ENCODE results near the gene DLGAP1.

DNA sequence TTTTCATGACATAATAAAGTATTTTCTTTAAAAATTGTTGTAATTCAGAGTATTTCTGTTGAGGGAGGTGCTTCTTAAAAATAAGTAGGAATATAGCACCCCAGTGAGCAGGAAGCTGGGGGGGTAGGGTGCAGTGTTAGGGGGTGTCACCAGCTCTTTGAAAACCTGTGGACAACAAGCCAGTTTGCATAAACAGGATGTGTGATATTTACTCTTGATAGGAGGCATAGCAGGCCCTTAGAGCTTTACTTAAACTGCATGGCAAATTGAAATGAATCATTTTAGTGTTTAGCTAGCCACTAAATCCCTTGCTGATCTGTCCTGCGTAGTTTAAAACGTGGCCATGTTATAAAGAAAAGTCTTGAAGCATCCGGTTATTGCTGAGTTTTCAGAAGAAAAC is 996.7 kb downstream of the DLGAP1 start:
- TF ChIP-seq, protein P1, sequence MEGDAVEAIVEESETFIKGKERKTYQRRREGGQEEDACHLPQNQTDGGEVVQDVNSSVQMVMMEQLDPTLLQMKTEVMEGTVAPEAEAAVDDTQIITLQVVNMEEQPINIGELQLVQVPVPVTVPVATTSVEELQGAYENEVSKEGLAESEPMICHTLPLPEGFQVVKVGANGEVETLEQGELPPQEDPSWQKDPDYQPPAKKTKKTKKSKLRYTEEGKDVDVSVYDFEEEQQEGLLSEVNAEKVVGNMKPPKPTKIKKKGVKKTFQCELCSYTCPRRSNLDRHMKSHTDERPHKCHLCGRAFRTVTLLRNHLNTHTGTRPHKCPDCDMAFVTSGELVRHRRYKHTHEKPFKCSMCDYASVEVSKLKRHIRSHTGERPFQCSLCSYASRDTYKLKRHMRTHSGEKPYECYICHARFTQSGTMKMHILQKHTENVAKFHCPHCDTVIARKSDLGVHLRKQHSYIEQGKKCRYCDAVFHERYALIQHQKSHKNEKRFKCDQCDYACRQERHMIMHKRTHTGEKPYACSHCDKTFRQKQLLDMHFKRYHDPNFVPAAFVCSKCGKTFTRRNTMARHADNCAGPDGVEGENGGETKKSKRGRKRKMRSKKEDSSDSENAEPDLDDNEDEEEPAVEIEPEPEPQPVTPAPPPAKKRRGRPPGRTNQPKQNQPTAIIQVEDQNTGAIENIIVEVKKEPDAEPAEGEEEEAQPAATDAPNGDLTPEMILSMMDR (IDR thresholded peaks at IDR 0.05) = no peak
- TF ChIP-seq, protein P2, sequence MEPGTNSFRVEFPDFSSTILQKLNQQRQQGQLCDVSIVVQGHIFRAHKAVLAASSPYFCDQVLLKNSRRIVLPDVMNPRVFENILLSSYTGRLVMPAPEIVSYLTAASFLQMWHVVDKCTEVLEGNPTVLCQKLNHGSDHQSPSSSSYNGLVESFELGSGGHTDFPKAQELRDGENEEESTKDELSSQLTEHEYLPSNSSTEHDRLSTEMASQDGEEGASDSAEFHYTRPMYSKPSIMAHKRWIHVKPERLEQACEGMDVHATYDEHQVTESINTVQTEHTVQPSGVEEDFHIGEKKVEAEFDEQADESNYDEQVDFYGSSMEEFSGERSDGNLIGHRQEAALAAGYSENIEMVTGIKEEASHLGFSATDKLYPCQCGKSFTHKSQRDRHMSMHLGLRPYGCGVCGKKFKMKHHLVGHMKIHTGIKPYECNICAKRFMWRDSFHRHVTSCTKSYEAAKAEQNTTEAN (CRISPR knock-in tag; IDR thresholded peaks at IDR 0.05) = no peak
- TF ChIP-seq, protein P3, sequence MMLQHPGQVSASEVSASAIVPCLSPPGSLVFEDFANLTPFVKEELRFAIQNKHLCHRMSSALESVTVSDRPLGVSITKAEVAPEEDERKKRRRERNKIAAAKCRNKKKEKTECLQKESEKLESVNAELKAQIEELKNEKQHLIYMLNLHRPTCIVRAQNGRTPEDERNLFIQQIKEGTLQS (CRISPR knock-in tag; conservative IDR thresholded peaks at IDR 0.05) = no peak
- no peak for TF ChIP-seq ATF1 (CRISPR knock-in tag; IDR thresholded peaks at IDR 0.05)
- no peak for TF ChIP-seq FOXP1 (CRISPR knock-in tag; IDR thresholded peaks at IDR 0.05; ENCODE audit: borderline replicate concordance)
- TF ChIP-seq ESRRA (CRISPR knock-in tag; IDR thresholded peaks at IDR 0.05; ENCODE audit: borderline replicate concordance) = no peak
- no peak for TF ChIP-seq SP1 (CRISPR knock-in tag; conservative IDR thresholded peaks at IDR 0.05)

All from WTC11 (cell line).